Loucy (cell line): Measurements from ENCODE around the gene NGDN.

Source experiments
- H2AFZ ChIP-seq: fragments of 200-600 bp; sonication (generic); 2 replicates; pipeline ENCODE4 v1.6.0; 2016; ENCODE audit warnings: antibody characterized with exemption, mild to moderate bottlenecking, low read length, moderate library complexity
- H3F3A ChIP-seq: fragments of 200-600 bp; 2 replicates; pipeline ENCODE4 v1.6.0; 2016; ENCODE audit warnings: antibody characterized with exemption, low read depth, mild to moderate bottlenecking
- H3K27me3 ChIP-seq: fragments of 200-600 bp; sonication (generic); 2 replicates; pipeline ENCODE4 v1.6.1; 2014; ENCODE audit warnings: low read length, mild to moderate bottlenecking; ENCODE audit not compliant: insufficient read depth, poor library complexity, severe bottlenecking
- H3K36me3 ChIP-seq: fragments of 200-600 bp; sonication (generic); 2 replicates; pipeline ENCODE4 v1.6.1; 2016; ENCODE audit warnings: low read length; ENCODE audit not compliant: insufficient read depth
- H3K4me1 ChIP-seq: fragments of 200-600 bp; sonication (generic); 2 replicates; pipeline ENCODE4 v1.5.1; 2014; ENCODE audit warnings: low read length, mild to moderate bottlenecking; ENCODE audit not compliant: insufficient read depth, poor library complexity, severe bottlenecking
- H3K4me2 ChIP-seq: fragments of 200-600 bp; sonication (generic); 2 replicates; pipeline ENCODE4 v1.6.0; 2014; ENCODE audit warnings: antibody characterized with exemption, low read length, low read depth, mild to moderate bottlenecking; ENCODE audit not compliant: poor library complexity, severe bottlenecking
- H3K4me3 ChIP-seq: fragments of 200-600 bp; sonication (generic); 2 replicates; pipeline ENCODE4 v1.5.1; 2014; ENCODE audit warnings: low read length, mild to moderate bottlenecking, mixed read lengths; ENCODE audit not compliant: poor library complexity, severe bottlenecking
- H3K79me2 ChIP-seq: fragments of 200-600 bp; sonication (generic); 2 replicates; pipeline ENCODE4 v1.6.1; 2014; ENCODE audit warnings: low read length; ENCODE audit not compliant: insufficient read depth
- H3K9ac ChIP-seq: fragments of 200-600 bp; sonication (generic); 2 replicates; pipeline ENCODE4 v1.6.0; 2014; ENCODE audit warnings: mild to moderate bottlenecking, low read depth, low read length, moderate library complexity; ENCODE audit not compliant: poor library complexity, severe bottlenecking
- H3K9me2 ChIP-seq: fragments of 200-600 bp; sonication (generic); replicated peaks from 2 replicates; pipeline ENCODE4 v1.6.1; 2016; ENCODE audit warnings: low read depth, low read length, mixed read lengths
- H3K9me3 ChIP-seq: fragments of 200-600 bp; sonication (generic); 2 replicates; pipeline ENCODE4 v1.6.1; 2014; ENCODE audit warnings: mild to moderate bottlenecking, antibody characterized with exemption, low read length, low read depth; ENCODE audit not compliant: insufficient read depth
- H4K20me1 ChIP-seq: fragments of 200-600 bp; sonication (generic); 2 replicates; pipeline ENCODE4 v1.6.0; 2014; ENCODE audit warnings: antibody characterized with exemption, low read length, mild to moderate bottlenecking; ENCODE audit not compliant: insufficient read depth, poor library complexity, severe bottlenecking
- EZH2phosphoT487 ChIP-seq: fragments of 200-600 bp; IDR thresholded peaks from 2 replicates; pipeline ENCODE4 v1.6.1; 2018; ENCODE audit warnings: antibody characterized with exemption, mild to moderate bottlenecking, moderate library complexity, borderline replicate concordance
- TF ChIP-seq, protein P1 (sequence below): fragments of 200-600 bp; sonication (generic); conservative IDR thresholded peaks from 2 replicates; pipeline ENCODE4 v1.5.1; 2014; ENCODE audit warnings: mild to moderate bottlenecking, antibody characterized with exemption, low read length

NGDN gene

DNA sequence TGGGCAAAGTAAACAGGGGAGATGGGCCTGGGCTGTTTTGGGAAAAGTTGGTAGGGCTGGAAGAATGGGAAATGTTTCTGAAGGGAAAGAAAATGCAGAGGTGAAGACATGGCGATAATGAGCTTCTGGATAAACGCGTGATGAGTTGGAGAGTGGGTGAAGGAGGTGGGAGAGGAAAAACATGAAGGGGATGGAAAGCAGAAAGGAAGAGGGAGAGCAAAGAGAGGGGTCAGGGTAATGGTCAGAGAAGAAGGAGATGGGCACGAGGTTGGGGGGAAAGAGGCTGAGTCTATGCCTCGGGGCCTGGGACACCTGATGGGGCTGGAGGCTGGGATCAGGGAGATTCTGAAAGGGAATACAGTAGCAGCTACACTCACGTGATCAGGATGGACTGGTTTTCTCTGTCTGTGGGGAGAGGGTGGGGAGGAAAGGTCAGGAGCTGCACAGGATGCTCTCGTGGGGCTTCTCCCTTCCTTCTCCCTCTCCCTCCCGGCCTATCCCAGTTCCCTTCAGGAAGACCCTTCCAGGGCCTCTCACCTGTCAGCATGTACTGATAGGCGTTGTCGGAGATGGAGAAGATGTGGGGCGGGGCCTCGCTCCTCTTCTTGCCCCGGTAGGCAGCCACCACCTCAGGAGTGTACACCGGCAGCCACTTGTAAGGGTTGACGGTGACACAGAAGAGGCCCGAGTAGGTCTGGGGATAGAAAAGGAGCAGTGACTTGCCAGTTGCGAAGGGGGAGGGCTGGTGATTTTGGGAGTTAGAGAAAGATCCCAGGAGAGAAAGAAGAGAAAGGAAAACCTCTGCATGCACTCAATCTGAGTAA, 37.2 kb upstream of the NGDN start:
- no peaks in the 10 kb centered on the region for H3K36me3 ChIP-seq
- H3K9me2 ChIP-seq, result no peaks in the 10 kb centered on the region
- H3K9me3 ChIP-seq, result no peaks in the 10 kb centered on the region
- H3K4me3 ChIP-seq, result no peak overlapping the region
- no peak overlapping the region for H2AFZ ChIP-seq
- no peaks in the 10 kb centered on the region for H3K27me3 ChIP-seq
- H3K9ac ChIP-seq, result no peak overlapping the region
- TF ChIP-seq, protein P1, sequence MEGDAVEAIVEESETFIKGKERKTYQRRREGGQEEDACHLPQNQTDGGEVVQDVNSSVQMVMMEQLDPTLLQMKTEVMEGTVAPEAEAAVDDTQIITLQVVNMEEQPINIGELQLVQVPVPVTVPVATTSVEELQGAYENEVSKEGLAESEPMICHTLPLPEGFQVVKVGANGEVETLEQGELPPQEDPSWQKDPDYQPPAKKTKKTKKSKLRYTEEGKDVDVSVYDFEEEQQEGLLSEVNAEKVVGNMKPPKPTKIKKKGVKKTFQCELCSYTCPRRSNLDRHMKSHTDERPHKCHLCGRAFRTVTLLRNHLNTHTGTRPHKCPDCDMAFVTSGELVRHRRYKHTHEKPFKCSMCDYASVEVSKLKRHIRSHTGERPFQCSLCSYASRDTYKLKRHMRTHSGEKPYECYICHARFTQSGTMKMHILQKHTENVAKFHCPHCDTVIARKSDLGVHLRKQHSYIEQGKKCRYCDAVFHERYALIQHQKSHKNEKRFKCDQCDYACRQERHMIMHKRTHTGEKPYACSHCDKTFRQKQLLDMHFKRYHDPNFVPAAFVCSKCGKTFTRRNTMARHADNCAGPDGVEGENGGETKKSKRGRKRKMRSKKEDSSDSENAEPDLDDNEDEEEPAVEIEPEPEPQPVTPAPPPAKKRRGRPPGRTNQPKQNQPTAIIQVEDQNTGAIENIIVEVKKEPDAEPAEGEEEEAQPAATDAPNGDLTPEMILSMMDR, result no peak
- TF ChIP-seq EZH2phosphoT487, result no peak
- H3F3A ChIP-seq, result no peaks in the 10 kb centered on the region
- H3K4me1 ChIP-seq, result no peaks in the 10 kb centered on the region
- H4K20me1 ChIP-seq, result no peaks in the 10 kb centered on the region
- no peak overlapping the region for H3K4me2 ChIP-seq
- H3K79me2 ChIP-seq, result no peaks in the 10 kb centered on the region

DNA sequence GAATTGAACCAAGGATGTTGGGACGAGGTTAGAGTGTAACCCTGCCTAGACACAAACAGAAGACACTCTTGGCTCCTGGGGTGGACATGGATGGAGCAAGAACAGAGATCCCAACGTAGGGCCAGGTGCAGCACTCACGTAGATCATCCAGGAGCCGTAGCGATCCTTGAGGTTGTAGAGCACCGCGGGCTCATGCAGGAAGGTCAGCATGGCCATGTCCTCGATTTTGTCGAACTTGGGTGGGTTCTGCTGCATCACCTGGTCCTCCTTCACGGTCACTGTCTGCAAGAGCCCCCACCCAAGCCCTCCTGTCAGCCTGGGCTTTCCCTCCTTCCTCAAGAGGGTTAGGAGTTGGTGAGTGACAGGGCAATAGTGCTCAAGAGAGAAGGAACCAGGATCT, 36.6 kb upstream of the NGDN start:
- H3K9me2 ChIP-seq, result no peaks in the 10 kb centered on the region
- H4K20me1 ChIP-seq, result no peaks in the 10 kb centered on the region
- no peaks in the 10 kb centered on the region for H3K79me2 ChIP-seq
- no peak overlapping the region for H3K4me2 ChIP-seq
- no peak overlapping the region for H3K9ac ChIP-seq
- no peaks in the 10 kb centered on the region for H3K4me1 ChIP-seq
- no peak overlapping the region for H3K4me3 ChIP-seq
- H3K9me3 ChIP-seq, result no peaks in the 10 kb centered on the region
- no peaks in the 10 kb centered on the region for H3K27me3 ChIP-seq
- no peak for TF ChIP-seq EZH2phosphoT487
- TF ChIP-seq, protein P1, result no peak
- H3K36me3 ChIP-seq, result no peaks in the 10 kb centered on the region
- no peaks in the 10 kb centered on the region for H3F3A ChIP-seq
- H2AFZ ChIP-seq, result no peak overlapping the region

DNA sequence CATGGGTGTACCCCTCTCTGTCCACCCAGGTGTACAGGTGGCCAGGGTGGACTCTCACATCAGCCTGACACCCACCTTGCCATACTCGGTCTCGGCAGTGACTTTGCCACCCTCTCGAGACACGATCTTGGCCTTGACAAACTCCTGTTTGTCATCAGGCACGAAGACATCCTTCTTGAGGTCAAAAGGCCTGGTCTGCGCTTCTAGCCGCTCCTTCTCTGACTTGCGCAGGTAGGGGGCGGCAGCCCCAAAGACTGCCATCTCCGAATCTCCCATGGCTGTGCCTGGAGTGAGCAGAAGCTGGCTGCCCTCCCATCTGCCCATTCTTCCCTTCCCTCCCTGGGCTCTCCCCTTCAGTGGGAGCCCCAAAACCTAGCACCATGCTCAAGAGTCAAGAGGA, 36.0 kb upstream of the NGDN start:
- Histone ChIP-seq H3K4me1 (no peaks in the 10 kb centered on the region), H3K9ac (no peak overlapping the region), H3K9me2 (no peaks in the 10 kb centered on the region), H4K20me1 (no peaks in the 10 kb centered on the region), H3K79me2 (no peaks in the 10 kb centered on the region), H3K27me3 (no peaks in the 10 kb centered on the region), H3K36me3 (no peaks in the 10 kb centered on the region), H3F3A (no peaks in the 10 kb centered on the region), H3K9me3 (no peaks in the 10 kb centered on the region), H3K4me3 (no peak overlapping the region), H3K4me2 (no peak overlapping the region), H2AFZ (no peak overlapping the region)
- TF ChIP-seq EZH2phosphoT487, result no peak
- TF ChIP-seq, protein P1, result no peak
